HepG2 (cell line): ENCODE measurements around the gene JAGN1. TPM values are rescaled to one million over a fixed set of nuclear protein-coding genes. Genes with fewer than 3 reads are reported as not detected.

Source experiments
- CEBPG ChIP-seq: IDR thresholded peaks from 2 replicates; pipeline ENCODE4 v1.6.1; 2016
- ESRRA ChIP-seq: sonication (generic); formaldehyde crosslinking; IDR thresholded peaks from 2 replicates; pipeline ENCODE4 v1.5.1; 2020; ENCODE audit warnings: mild to moderate bottlenecking, low read depth, missing genetic modification reagents
- ETV6 ChIP-seq: sonication (generic); formaldehyde crosslinking; conservative IDR thresholded peaks from 2 replicates; pipeline ENCODE4 v1.4.0; 2020; ENCODE audit warnings: missing genetic modification reagents
- IRX3 ChIP-seq: sonication (generic); formaldehyde crosslinking; IDR thresholded peaks from 2 replicates; pipeline ENCODE4 v1.8.1; 2023; ENCODE audit warnings: mild to moderate bottlenecking, low read depth, missing genetic modification reagents, borderline replicate concordance
- KAT8 ChIP-seq: IDR thresholded peaks from 2 replicates; pipeline ENCODE4 v1.6.1; 2016; ENCODE audit warnings: missing genetic modification reagents, missing compliant biosample characterization
- KMT2A ChIP-seq: sonication (generic); formaldehyde crosslinking; IDR thresholded peaks from 2 replicates; pipeline ENCODE4 v1.4.0; 2020; ENCODE audit warnings: missing genetic modification reagents
- MED8 ChIP-seq: sonication (generic); formaldehyde crosslinking; IDR thresholded peaks from 2 replicates; pipeline ENCODE4 v1.8.1; 2023; ENCODE audit warnings: mild to moderate bottlenecking, missing genetic modification reagents; ENCODE audit not compliant: insufficient replicate concordance
- RFXANK ChIP-seq: IDR thresholded peaks from 2 replicates; pipeline ENCODE4 v1.6.1; 2016
- SALL2 ChIP-seq: sonication (generic); formaldehyde crosslinking; IDR thresholded peaks from 2 replicates; pipeline ENCODE4 v1.8.1; 2023; ENCODE audit warnings: mild to moderate bottlenecking, missing genetic modification reagents, inconsistent platforms
- SMAD3 ChIP-seq: sonication (generic); formaldehyde crosslinking; IDR thresholded peaks from 2 replicates; pipeline ENCODE4 v1.4.0; 2020; ENCODE audit warnings: missing genetic modification reagents
- SOX13 ChIP-seq, 3 experiments: fragments of 450-650 bp in 1 of 3; sonication (generic) in 1 of 3; formaldehyde crosslinking in 1 of 3; IDR thresholded peaks in 2 of 3; conservative IDR thresholded peaks in 1 of 3; 2 replicates each; pipeline versions ENCODE4 v1.5.0 to v1.6.1; 2016 to 2020; ENCODE audit warnings: antibody characterized with exemption in 1 of 3, mild to moderate bottlenecking in 1 of 3, missing compliant biosample characterization in 1 of 3, missing genetic modification reagents in 1 of 3, moderate library complexity in 1 of 3
- SP140L ChIP-seq: sonication (generic); formaldehyde crosslinking; IDR thresholded peaks from 2 replicates; pipeline ENCODE4 v1.4.0; 2020; ENCODE audit warnings: missing genetic modification reagents, borderline replicate concordance
- ZBTB4 ChIP-seq: sonication (generic); formaldehyde crosslinking; IDR thresholded peaks from 2 replicates; pipeline ENCODE4 v1.4.0; 2020; ENCODE audit warnings: missing genetic modification reagents, mild to moderate bottlenecking, borderline replicate concordance
- ZHX2 ChIP-seq, 2 experiments: sonication (generic) in 1 of 2; formaldehyde crosslinking in 1 of 2; IDR thresholded peaks; 2 replicates each; pipeline versions ENCODE4 v1.6.1 to v1.9.0; 2014 to 2022; ENCODE audit warnings: antibody characterized with exemption in 1 of 2, borderline replicate concordance in 1 of 2, inconsistent platforms in 1 of 2, low read depth in 1 of 2, missing genetic modification reagents in 1 of 2
- ZNF24 ChIP-seq: fragments of 450-650 bp; IDR thresholded peaks from 2 replicates; pipeline ENCODE4 v1.6.1; 2017; ENCODE audit warnings: antibody characterized with exemption, mild to moderate bottlenecking
- ZNF530 ChIP-seq: sonication (generic); formaldehyde crosslinking; IDR thresholded peaks from 2 replicates; pipeline ENCODE4 v1.5.0; 2020; ENCODE audit warnings: low read depth, mild to moderate bottlenecking, missing genetic modification reagents
- ZNF543 ChIP-seq: sonication (generic); formaldehyde crosslinking; IDR thresholded peaks from 2 replicates; pipeline ENCODE4 v1.4.0; 2020; ENCODE audit warnings: mild to moderate bottlenecking, missing genetic modification reagents
- ZUFSP ChIP-seq: sonication (generic); formaldehyde crosslinking; IDR thresholded peaks from 2 replicates; pipeline ENCODE4 v1.9.0; 2021; ENCODE audit warnings: missing genetic modification reagents, mild to moderate bottlenecking, borderline replicate concordance
- polyA plus RNA-seq, 8 experiments: library from polyadenylated mRNA; depleted of rRNA in 3 of 8; stranded (reverse) in 7 of 8; unstranded in 1 of 8; fragments of >200 nt; fragmentation: Illumina TruSeq in 4 of 8; extraction: Trizol in 4 of 8; gene quantifications; 2 replicates each; pipeline versions ENCODE4 v1.2.1 to v1.2.3, GENCODE V29; 2011 to 2016; ENCODE audit warnings: low read depth in 4 of 8, missing spikeins in 1 of 8, mixed read lengths in 1 of 8; ENCODE audit not compliant: insufficient read depth in 1 of 8
- total RNA-seq, 5 experiments: library from RNA; depleted of rRNA; stranded (reverse); fragments of >200 nt; fragmentation: Illumina TruSeq; extraction: Trizol; gene quantifications; 2 replicates each; pipeline ENCODE4 v1.2.3, GENCODE V29; 2016; ENCODE audit warnings: low read depth in 1 of 5

JAGN1 gene
- total and polyA plus RNA-seq, 2 of the 13 experiments (the other 11 are each of a cell fraction or from before 2014, with no cell fraction given), result 49.9 to 50.9 TPM

GRCh38 chr3:9933561-9934234, 43.3 kb downstream of the JAGN1 start, which contains the start of gene CRELD1 (continued):
- TF ChIP-seq CEBPG (CRISPR knock-in tag) (peak; percentile 72), ZNF530 (CRISPR knock-in tag) (no peak), ZHX2 (IDR thresholded peaks at IDR 0.05; ENCODE audit: low read depth) (no peak), ZHX2 (CRISPR knock-in tag; IDR thresholded peaks at IDR 0.05; ENCODE audit: borderline replicate concordance) (no peak), IRX3 (CRISPR knock-in tag) (no peak), SALL2 (peak; percentile 66; the same call in 1 of the 2 replicates), ZUFSP (CRISPR knock-in tag) (no peak), ZBTB4 (CRISPR knock-in tag) (no peak), ZNF543 (peak; percentile 13; the same call in 1 of the 2 replicates), SMAD3 (CRISPR knock-in tag) (no peak), KMT2A (CRISPR knock-in tag) (peak; percentile 33), MED8 (no peak), ETV6 (no peak; the same call in 1 of the 2 replicates), ZNF24 (no peak), SOX13 (IDR thresholded peaks at IDR 0.05) (no peak), SOX13 (CRISPR knock-in tag; conservative IDR thresholded peaks at IDR 0.05 in 1 of 2, IDR thresholded peaks at IDR 0.05 in 1 of 2) (no peak), KAT8 (CRISPR knock-in tag) (peak; percentile 77), SP140L (CRISPR knock-in tag) (no peak), ESRRA (CRISPR knock-in tag) (peak; percentile 48; the same call in 1 of the 2 replicates), RFXANK (CRISPR knock-in tag) (peak; percentile 92)
